Stimulated activated memory B cell treated with anti-CD40 and anti-IgM and Interleukin-4, amounts not matched to agents 10 μg/mL and 1 μg/mL and 100 μg/mL, for 72 hours (primary cell): ENCODE data around the gene VASN.

Experiments used
- ATAC-seq: fragments of 150-1000 bp; cut with Tn5 transposase; 2 replicates; pipeline ENCODE4 v1.10.0; 2021
- H3K27ac Mint-ChIP-seq: one replicate; pipeline ENCODE4 v1.8.0; 2022; ENCODE audit warnings: mild to moderate bottlenecking, mixed read lengths
- H3K27me3 Mint-ChIP-seq: one replicate; pipeline ENCODE4 v1.8.0; 2022; ENCODE audit warnings: mixed read lengths
- H3K36me3 Mint-ChIP-seq: one replicate; pipeline ENCODE4 v1.8.0; 2022; ENCODE audit warnings: mixed read lengths
- H3K4me1 Mint-ChIP-seq: one replicate; pipeline ENCODE4 v1.8.0; 2022; ENCODE audit warnings: mixed read lengths
- H3K4me3 Mint-ChIP-seq: one replicate; pipeline ENCODE4 v1.8.0; 2022; ENCODE audit warnings: mild to moderate bottlenecking, moderate library complexity, mixed read lengths
- H3K9me3 Mint-ChIP-seq: one replicate; pipeline ENCODE4 v1.8.0; 2022; ENCODE audit warnings: mixed read lengths

VASN gene

GRCh38 chr16:4344983-4345835, 26.4 kb upstream of the VASN start:
- Mint-ChIP-seq H3K4me1 (peaks cover 25% of the 10 kb centered on the region), H3K27ac (peak overlapping the region; percentile 27), H3K27me3 (no peaks in the 10 kb centered on the region), H3K36me3 (peaks cover 6% of the 10 kb centered on the region), H3K4me3 (no peak overlapping the region), H3K9me3 (no peaks in the 10 kb centered on the region)
- no peak for ATAC-seq

- no peak overlapping the region for H3K4me3 Mint-ChIP-seq
Observed at GRCh38 chr16:4345836-4346781, 25.5 kb upstream of the VASN start.

GRCh38 chr16:4347010-4347409, 24.6 kb upstream of the VASN start:
- Mint-ChIP-seq H3K27ac (no peak overlapping the region), H3K36me3 (peaks cover 6% of the 10 kb centered on the region), H3K4me1 (peaks cover 36% of the 10 kb centered on the region), H3K27me3 (no peaks in the 10 kb centered on the region), H3K4me3 (no peak overlapping the region), H3K9me3 (no peaks in the 10 kb centered on the region)
- ATAC-seq, result no peak

More at GRCh38 chr16:4345836-4346781, 25.5 kb upstream of the VASN start:
- H3K9me3 Mint-ChIP-seq, result no peaks in the 10 kb centered on the region
- peaks cover 6% of the 10 kb centered on the region for H3K36me3 Mint-ChIP-seq
- peak overlapping the region; percentile 27 for H3K27ac Mint-ChIP-seq
- no peak for ATAC-seq
- peaks cover 29% of the 10 kb centered on the region for H3K4me1 Mint-ChIP-seq
- no peaks in the 10 kb centered on the region for H3K27me3 Mint-ChIP-seq

- H3K36me3 Mint-ChIP-seq, result peaks cover 6% of the 10 kb centered on the region
- no peaks in the 10 kb centered on the region for H3K27me3 Mint-ChIP-seq
- H3K4me3 Mint-ChIP-seq, result no peak overlapping the region
- H3K27ac Mint-ChIP-seq, result no peak overlapping the region
- no peaks in the 10 kb centered on the region for H3K9me3 Mint-ChIP-seq
- peaks cover 36% of the 10 kb centered on the region for H3K4me1 Mint-ChIP-seq
- no peak for ATAC-seq
Observed at GRCh38 chr16:4347765-4348509, 23.7 kb upstream of the VASN start.

- Mint-ChIP-seq H3K27ac (no peak overlapping the region), H3K36me3 (peaks cover 6% of the 10 kb centered on the region), H3K9me3 (no peaks in the 10 kb centered on the region), H3K27me3 (no peaks in the 10 kb centered on the region), H3K4me3 (no peak overlapping the region), H3K4me1 (peaks cover 31% of the 10 kb centered on the region)
- ATAC-seq, result no peak
Observed at GRCh38 chr16:4349332-4349731, 22.3 kb upstream of the VASN start.

GRCh38 chr16:4350365-4350786, 21.3 kb upstream of the VASN start:
- H3K36me3 Mint-ChIP-seq, result peaks cover 14% of the 10 kb centered on the region
- no peaks in the 10 kb centered on the region for H3K9me3 Mint-ChIP-seq
- H3K27me3 Mint-ChIP-seq, result no peaks in the 10 kb centered on the region
- H3K4me1 Mint-ChIP-seq, result peaks cover 24% of the 10 kb centered on the region
- peak overlapping the region; percentile 88 for H3K27ac Mint-ChIP-seq
- peak; percentile 3 for ATAC-seq
- peak overlapping the region; percentile 90 for H3K4me3 Mint-ChIP-seq

GRCh38 chr16:4350787-4351659, 20.6 kb upstream of the VASN start, which contains the start of gene PAM16:
TSS of gene PAM16 (minus strand) at chr16:4351321. CDS start at chr16:4351234, 87 bp downstream.
- Mint-ChIP-seq H3K4me3 (peak within 1 kb of the TSS; percentile 90), H3K9me3 (no peaks in the 10 kb centered on the region), H3K27me3 (no peaks in the 10 kb centered on the region), H3K4me1 (peaks cover 24% of the 10 kb centered on the region), H3K27ac (peak within 1 kb of the TSS; percentile 88), H3K36me3 (peaks cover 14% of the 10 kb centered on the region)
- ATAC-seq, result peak; percentile 95

- peak overlapping the region; percentile 90 for H3K4me3 Mint-ChIP-seq
Observed at GRCh38 chr16:4351880-4352279, 19.8 kb upstream of the VASN start.

GRCh38 chr16:4352843-4353242, 18.8 kb upstream of the VASN start:
- Mint-ChIP-seq H3K27ac (no peak overlapping the region), H3K4me3 (no peak overlapping the region), H3K9me3 (no peaks in the 10 kb centered on the region), H3K4me1 (peaks cover 18% of the 10 kb centered on the region), H3K27me3 (no peaks in the 10 kb centered on the region), H3K36me3 (peaks cover 29% of the 10 kb centered on the region)
- ATAC-seq, result no peak

More at GRCh38 chr16:4351880-4352279, 19.8 kb upstream of the VASN start:
- peaks cover 19% of the 10 kb centered on the region for H3K36me3 Mint-ChIP-seq
- ATAC-seq, result no peak
- H3K9me3 Mint-ChIP-seq, result no peaks in the 10 kb centered on the region
- peak overlapping the region; percentile 88 for H3K27ac Mint-ChIP-seq
- no peaks in the 10 kb centered on the region for H3K27me3 Mint-ChIP-seq
- peaks cover 24% of the 10 kb centered on the region for H3K4me1 Mint-ChIP-seq

- Mint-ChIP-seq H3K4me1 (peaks cover 11% of the 10 kb centered on the region), H3K27ac (no peak overlapping the region), H3K27me3 (no peaks in the 10 kb centered on the region), H3K36me3 (peaks cover 28% of the 10 kb centered on the region), H3K4me3 (no peak overlapping the region), H3K9me3 (no peaks in the 10 kb centered on the region)
- no peak for ATAC-seq
Observed at GRCh38 chr16:4353675-4354074, 18.0 kb upstream of the VASN start.

GRCh38 chr16:4354512-4355409, 16.9 kb upstream of the VASN start:
- ATAC-seq, result no peak
- no peaks in the 10 kb centered on the region for H3K9me3 Mint-ChIP-seq

GRCh38 chr16:4356820-4357219, 14.8 kb upstream of the VASN start:
- Mint-ChIP-seq H3K4me3 (no peak overlapping the region), H3K4me1 (peaks cover 16% of the 10 kb centered on the region), H3K9me3 (no peaks in the 10 kb centered on the region), H3K27ac (no peak overlapping the region), H3K27me3 (no peaks in the 10 kb centered on the region), H3K36me3 (peaks cover 50% of the 10 kb centered on the region)
- no peak for ATAC-seq

More at GRCh38 chr16:4354512-4355409, 16.9 kb upstream of the VASN start:
- H3K27ac Mint-ChIP-seq, result no peak overlapping the region
- H3K4me1 Mint-ChIP-seq, result peaks cover 18% of the 10 kb centered on the region
- peaks cover 37% of the 10 kb centered on the region for H3K36me3 Mint-ChIP-seq
- no peak overlapping the region for H3K4me3 Mint-ChIP-seq
- no peaks in the 10 kb centered on the region for H3K27me3 Mint-ChIP-seq

- no peaks in the 10 kb centered on the region for H3K27me3 Mint-ChIP-seq
- peaks cover 62% of the 10 kb centered on the region for H3K36me3 Mint-ChIP-seq
- no peak for ATAC-seq
- H3K4me1 Mint-ChIP-seq, result peaks cover 26% of the 10 kb centered on the region
- H3K4me3 Mint-ChIP-seq, result no peak overlapping the region
- H3K9me3 Mint-ChIP-seq, result no peaks in the 10 kb centered on the region
- H3K27ac Mint-ChIP-seq, result no peak overlapping the region
Observed at GRCh38 chr16:4358236-4358635, 13.4 kb upstream of the VASN start.
